Stimulated activated CD4-positive, alpha-beta T cell treated with anti-CD3 and anti-CD28 coated beads, Interleukin-12 subunit alpha, Interleukin-12 subunit beta, amount 100 ng/mL, for 48 hours (primary cell): Measurements from ENCODE around the gene VPS18.

Source experiments
- DNase-seq, 3 donors: peaks; one replicate each; pipeline ENCODE4 v3.0.0-alpha.2; 2020; ENCODE audit warnings: low read depth in 2 of 3, low spot score in 1 of 3

VPS18 gene

DNA sequence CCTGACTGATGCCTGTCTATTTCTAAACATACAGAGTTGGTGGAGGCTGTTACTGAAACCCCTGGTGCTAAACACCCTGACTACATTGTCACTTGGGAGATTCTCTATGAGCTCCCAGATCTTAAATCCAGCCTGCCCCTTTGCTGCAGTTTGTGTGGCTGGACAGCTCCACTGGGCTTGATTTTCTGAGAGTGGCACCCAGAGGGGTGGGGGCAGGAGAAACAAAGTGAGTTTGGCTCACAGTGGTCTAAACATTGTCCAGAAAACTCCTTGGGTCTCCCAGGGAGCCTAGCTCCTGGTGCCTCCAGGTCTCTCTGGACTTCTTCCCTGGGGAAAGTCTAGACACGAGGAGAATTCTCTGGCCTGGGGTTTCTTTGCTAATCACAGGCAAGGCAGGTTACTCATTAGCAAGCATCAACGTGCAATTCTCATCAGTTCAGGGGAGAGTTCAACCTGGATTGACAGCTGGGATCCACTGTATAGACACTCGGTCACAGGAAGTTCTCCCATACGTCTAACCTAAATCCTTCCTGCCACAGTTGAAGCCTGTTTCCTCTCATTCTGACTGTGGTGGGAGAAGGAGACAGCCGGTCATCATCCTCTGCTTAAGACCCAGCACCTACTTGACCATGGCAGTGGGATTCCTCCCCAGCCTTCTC, 27.8 kb downstream of the VPS18 start:
- no peak for DNase-seq

DNA sequence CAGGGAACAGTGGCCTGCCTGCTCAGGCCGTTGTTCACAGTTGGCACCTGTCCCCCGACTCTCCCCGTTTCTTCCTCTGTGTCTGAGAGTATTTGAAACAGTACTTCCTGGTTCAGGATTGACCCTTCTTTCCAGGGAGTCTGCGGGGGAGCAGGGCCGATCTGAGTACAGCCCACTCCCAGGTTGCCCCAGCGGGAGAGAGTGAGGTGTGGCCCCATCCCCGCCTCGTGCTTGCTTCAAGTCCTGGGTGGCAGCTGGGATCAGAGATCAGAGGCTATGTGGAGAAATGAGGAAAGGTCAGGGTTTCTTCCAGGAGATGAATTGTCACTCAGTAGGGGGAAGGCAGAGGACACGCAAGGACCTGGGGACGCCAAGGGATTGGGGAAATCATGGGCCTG, 28.4 kb downstream of the VPS18 start:
- DNase-seq = no peak

DNA sequence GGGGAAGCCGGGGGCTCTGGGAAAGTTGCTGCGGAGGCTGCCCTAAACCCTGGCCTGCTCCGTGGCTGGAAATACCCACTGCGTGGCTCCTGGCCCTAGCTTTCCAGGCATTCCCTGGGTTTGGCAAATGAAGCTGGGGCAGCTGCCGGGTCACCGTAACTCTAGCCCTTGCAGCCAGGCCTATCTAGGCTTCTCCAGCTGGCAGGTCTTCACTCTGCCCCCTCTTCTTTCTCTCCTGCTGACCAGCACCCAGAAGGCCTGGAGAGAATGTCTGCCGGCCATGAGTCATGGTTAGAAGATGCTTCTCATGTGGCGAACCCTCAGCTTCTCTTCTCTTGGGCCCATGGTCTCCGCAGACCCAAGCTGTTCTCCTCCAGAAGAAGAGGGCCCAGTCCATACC, 29.3 kb downstream of the VPS18 start:
- DNase-seq = no peak

DNA sequence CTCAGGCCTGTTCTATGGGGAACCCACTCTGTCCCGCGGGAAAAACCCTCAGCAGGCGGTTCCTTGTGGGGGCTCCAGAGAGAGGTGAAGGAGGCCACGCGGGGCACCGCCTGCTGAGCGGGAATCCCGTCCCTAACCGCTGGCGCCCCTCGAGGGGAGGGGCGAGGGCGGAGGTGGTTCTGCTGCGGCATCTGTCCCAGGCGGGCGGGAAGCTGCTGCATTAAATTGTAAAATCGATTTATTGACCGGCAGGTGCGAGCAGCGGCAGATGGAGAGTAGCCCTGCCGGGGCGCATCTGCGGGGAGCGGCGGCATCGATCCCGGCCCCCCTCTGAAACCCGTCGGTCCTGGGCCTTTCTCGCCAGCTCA, 31.2 kb downstream of the VPS18 start:
- DNase-seq = no peak

DNA sequence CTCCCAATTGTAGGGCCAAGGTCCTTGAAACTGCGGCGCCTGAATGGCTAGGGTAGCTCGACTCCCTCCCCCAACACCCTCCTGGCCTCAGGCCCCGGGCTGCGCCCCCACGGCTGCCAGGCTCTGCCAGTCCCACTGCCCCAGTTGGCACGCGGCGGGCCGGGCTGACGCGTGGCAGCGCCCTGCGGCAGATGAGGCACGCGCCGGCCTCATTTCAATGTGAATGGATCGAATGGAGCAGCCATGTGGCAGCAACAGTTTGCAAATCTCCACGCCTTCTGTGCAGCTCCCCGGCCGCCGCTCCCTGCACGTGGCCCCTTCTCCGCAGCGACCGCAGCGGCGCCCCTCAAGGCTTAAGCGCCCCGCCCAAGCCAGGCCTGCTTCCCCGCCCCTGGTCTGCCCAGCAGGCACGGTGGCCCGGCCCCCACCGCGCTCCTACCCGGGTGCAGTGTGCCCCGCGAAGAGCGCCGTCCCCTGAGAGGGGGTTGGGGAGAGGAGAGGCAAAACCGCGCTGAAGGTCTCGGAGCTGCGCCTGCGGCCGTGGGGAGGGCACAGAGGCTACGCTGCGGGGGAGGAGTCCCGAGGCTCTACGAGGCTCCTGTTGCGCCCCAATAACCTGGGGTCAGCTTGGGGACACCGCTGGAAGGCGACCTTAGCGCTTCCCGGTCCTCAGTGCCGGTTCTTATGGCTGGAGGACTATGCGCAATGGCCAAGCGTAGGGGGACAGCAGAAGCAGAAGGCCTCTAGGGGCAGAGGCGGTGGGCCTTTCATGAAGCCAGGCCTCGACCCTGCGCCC, 31.8 kb downstream of the VPS18 start:
- no peak for DNase-seq

DNA sequence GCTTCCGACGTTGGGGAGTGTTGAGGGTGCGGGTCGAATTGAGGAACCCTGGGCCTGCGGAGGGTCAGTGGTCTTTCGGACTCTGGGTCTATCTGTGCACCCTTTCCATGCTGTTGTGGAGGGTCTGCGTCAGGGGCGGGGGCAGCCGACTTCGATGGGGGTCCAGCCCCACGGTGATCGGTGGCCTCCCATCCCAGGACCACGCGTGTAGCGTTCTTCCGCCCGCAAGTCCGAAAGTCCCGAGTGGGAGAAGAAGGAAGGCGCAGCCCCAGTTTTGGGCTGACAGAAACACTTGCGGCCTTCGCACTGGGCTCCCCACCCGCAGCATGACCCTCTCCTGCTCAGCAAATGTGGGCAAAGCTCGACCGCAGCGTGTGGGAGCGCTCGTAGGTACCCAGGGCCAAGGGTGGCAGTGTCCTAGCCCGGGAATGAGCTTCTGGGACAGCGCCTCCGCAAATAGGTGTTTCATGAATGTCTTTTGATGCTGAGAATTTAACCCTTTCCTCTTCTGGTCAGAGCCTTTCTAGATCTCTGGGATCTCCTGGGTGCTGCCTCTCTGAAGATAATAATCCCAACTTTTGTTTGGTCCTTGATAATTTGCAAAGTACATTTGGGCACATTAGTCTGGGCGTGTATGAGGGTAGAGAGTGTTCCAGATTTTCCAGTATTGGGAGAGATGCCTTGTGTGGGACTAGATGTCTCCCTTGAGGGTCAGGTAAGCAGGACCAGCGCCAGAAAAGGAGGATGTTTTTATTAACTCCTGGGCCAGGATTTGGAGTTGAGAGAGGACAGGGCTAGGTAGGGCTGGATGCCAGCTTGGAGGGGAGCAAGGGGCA, 32.6 kb downstream of the VPS18 start:
- no peak for DNase-seq

DNA sequence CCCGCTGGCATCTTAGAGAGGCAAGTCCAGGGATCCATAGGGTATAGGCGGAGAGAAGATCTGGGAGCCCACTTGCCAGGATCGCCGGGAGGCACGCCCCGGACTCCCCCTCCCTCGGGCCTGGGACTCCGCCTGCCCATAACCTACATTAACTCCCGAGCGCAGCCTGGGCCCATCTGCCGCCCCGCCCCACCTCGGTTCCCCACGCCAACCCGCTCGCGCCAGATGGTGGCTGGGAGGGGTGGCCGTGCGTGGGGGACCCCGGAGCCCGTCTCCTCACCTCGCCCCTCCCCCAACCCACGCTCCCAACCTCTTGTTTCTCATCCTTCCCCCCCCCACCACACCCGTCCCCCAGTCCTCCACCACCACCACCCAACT, 33.2 kb downstream of the VPS18 start:
- DNase-seq = no peak

DNA sequence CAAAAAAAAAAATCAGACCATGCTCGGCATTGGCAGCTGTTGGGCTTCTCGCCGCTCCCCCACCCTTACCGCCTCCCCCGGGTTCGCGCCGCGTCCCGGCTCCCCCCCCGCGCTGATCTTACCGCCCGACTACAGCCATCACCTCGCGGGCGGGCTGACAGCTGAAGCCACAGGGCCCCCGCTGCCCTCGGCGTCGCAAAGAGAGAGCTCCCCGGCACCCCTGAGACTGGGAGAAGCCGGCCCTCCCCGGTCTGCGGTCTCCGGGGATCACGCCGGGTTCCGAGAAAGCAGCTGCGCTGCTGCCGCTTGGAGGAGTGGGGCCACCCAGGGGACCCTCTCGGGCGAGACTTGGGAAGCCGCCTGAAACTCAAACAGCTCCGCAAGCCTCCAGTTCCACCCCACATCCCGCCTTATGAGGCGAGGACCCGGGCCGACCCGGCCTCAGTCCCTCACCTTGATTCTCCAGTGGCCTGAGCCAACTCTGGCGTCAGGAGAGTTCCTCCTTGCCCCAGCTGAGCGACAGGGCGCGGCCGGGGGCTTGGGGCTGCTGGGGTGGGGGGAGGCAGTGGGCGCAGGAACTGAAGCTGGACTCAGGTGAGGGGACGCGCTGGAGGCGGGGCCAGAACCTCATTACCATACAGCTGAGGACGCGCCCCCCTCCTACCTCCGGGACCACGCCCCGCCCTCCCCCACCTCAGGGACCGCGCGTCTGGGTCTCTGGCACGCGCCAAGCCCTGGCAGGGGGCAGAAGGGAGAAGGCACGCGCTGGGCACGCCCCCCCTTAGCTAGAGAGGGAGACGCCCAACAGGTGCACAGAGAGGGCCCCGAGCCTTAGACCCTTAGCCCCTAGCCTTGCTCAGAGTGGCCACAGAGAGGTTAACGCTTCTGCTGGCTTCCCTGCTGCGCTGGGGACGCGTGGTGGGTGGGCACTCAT, 33.9 kb downstream of the VPS18 start:
- no peak for DNase-seq

DNA sequence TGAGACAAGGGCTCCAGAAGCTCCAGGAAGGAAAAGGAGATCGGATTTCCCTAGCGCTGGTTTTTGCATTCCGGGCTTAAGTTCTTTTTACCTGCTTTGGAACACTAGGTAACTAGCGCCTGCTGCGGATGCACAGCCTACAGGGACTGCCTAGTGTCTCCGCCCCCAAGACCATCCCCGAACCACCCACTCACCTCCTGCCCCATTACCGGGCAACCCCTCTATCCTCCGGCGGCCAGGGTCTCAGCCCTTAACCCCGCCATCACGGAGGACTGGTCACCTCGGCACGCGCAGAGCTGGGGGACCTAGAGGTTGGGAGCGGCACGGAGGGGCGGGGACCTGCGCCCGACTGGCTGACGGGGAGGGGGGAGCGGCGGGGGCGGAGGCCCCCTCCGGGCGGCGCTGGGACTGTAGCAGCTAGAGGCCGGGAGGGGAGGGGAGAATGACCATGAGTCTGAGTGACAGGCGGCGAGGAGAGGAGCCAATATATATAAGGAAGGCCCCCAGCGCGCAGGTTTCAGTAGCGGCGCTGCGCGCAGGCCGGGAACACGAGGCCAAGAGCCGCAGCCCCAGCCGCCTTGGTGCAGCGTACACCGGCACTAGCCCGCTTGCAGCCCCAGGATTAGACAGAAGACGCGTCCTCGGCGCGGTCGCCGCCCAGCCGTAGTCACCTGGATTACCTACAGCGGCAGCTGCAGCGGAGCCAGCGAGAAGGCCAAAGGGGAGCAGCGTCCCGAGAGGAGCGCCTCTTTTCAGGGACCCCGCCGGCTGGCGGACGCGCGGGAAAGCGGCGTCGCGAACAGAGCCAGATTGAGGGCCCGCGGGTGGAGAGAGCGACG, 34.8 kb downstream of the VPS18 start, which contains the start of gene DLL4:
TSS of gene DLL4 (plus strand) at position 520 of the 839 bp plus-strand sequence. CDS start 329 bp downstream, outside the sequence.
- DNase-seq = no peak

DNA sequence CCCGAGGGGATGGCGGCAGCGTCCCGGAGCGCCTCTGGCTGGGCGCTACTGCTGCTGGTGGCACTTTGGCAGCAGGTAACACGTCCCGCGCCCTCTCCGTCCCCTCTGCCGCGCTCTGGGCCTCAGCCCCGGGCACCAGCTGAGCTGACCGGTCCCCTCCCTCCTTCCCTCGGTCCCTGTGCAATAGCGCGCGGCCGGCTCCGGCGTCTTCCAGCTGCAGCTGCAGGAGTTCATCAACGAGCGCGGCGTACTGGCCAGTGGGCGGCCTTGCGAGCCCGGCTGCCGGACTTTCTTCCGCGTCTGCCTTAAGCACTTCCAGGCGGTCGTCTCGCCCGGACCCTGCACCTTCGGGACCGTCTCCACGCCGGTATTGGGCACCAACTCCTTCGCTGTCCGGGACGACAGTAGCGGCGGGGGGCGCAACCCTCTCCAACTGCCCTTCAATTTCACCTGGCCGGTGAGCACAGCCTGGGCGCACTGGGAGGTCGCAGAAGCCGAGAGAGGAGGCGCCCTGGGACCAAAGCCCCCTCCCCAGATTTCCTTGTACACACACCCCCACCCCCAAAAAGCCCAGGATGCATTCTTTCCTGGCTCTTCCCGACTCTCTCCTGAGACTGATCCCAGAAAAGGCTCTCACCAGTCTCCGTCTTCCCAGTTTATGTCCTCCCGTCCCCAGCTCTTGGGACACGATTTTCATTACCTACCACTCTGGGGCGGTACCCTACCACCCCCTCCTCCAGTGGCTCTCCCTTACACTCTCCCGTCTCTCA, 35.6 kb downstream of the VPS18 start:
- no peak for DNase-seq

DNA sequence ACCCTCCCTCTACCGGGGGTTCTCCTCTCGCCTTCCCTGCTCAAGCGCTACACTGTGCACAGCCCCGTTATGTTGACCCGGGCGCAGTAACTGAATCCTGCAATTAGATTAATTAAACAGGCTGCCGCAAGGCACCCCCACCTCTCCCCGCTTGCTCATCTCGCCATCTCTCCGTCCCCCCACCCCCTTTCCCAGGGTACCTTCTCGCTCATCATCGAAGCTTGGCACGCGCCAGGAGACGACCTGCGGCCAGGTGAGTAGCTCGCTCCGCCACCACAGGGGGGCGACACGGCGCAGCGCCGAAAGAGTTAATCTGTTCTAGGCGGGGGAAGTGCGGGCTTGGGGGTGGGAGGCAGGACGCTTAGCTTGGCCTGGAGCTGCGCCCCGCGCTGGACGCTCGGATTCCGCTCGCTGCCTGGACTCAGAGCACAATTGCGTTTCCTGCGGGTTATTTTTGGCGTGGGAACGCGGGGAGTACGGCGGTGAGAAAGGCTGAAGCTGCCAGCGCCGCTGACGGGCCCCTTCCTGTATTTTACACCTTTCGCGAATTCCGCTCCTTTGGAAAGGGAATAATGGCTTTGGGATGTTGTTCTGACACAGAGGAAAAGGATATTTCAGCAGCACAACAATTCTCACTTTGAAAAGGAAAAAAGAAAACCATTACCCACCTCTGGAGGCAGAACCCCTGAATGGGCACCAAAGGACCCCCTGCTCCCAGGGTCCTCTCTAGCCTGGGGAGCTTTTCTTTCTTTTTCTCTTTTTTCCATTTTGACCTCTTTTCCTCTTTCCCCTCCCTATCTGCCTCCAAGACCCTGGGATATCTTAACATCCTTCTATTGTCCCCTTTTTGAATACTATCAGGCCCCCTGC, 36.4 kb downstream of the VPS18 start:
- DNase-seq = peak in 2 of 3 donors; percentile 45 to 46

DNA sequence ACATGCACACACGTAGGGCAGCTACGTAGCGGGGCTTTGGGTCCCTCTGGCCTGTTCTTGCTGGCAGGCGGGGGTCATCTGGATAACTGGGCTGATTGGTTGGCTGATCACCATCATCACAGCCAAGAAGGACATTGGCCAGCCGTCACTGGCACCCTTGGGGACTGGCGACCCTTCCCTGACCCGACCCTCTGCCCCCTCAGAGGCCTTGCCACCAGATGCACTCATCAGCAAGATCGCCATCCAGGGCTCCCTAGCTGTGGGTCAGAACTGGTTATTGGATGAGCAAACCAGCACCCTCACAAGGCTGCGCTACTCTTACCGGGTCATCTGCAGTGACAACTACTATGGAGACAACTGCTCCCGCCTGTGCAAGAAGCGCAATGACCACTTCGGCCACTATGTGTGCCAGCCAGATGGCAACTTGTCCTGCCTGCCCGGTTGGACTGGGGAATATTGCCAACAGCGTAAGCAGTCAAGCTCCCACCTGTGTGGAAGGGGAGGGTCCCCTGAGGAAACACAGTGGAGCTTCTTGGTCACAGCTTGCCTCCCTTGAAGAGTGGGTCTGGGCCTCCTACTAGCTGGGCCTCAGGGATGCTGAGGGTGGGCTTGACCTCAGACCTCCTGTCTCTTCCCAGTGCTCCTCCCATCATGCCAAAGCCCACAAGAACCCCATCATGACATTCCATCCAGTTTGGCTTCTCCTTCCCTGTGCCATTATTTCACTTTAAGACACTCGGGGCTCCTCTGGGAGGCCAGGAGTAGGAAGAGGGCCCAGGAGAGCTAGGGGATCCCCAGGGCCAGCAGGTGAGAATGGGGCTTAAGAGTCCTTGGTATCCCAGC, 37.3 kb downstream of the VPS18 start:
- DNase-seq = no peak

DNA sequence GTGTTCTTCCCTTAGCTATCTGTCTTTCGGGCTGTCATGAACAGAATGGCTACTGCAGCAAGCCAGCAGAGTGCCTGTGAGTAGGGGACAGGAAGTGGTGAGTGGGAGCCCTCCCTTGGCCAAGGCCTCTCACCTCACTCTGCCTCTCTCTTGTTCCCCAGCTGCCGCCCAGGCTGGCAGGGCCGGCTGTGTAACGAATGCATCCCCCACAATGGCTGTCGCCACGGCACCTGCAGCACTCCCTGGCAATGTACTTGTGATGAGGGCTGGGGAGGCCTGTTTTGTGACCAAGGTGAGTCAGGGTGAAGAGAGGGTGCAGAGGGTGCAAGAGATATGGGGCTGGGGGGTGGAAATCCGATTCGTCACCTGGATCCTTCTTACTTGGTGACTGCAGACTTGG, 37.9 kb downstream of the VPS18 start:
- no peak for DNase-seq

DNA sequence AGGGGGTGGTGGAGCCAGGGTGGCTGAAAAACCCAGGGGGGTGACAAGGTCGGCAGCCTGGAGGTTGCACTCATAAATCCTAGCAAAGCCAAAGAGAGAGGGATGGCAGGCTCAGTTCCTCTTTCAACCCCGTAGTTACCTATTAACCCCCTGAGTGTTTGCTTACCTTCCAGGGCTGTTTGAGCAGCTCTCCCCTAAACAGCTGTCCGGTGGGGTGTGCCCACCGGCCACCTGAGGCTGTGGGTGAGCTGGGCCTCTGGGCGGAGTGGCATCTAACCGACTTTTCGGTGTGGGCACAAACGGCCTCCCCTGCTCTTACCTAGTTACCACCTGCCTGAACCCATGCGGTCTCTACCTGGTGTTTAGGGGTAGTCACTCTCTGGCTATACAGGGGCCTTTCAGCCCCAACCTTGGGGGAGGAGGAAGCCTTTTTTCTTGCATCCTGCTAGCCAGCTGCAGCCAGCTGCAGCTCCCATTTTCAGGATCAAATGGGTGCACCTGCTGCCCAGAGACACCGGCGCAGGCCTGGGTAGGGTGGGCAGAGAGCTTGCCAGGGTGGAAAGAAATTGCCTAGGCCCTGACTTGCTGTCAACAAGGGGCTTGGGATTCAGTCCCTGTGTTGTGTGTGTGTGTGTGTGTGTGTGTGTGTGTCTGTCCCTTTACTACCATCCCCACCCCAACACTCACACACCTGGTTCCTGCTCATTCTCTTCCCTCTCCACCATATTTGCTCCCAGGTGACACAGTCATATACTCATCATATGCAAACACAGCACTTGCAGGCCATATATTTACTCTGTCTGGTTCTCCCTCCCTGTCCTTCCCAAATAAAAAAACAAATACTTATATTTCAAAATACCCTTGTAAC, 38.6 kb downstream of the VPS18 start:
- no peak for DNase-seq

DNA sequence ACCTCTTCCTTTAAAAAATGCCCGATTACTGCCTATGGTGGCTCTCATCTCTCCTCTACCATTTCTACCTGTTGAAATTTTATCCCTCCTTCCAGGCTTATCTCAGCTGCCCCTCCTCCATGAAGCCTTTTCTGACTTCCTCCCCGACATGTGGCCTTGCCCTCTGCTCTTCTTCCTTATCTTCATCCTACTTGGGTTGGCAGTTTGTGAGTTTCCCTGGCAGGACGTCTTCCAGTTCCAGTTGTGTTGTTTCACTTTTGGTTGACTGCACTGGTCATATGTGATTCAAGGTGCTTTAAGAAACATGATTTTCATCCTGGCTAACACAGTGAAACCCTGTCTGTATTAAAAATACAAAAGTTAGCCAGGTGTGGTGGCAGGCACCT, 39.3 kb downstream of the VPS18 start:
- no peak for DNase-seq

DNA sequence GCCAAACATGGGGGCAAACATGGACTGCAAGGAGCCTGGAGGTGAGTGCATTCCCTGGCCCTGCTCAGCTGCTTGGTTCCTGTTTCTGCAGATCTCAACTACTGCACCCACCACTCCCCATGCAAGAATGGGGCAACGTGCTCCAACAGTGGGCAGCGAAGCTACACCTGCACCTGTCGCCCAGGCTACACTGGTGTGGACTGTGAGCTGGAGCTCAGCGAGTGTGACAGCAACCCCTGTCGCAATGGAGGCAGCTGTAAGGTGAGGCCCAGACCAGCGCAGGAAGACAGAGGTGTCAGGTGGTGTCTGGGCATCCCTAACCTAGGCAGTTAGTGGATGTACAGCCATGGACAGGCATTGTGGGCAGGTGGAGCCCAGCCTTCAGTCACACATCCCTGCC, 40.2 kb downstream of the VPS18 start:
- no peak for DNase-seq
